WTC11 (cell line): Measurements from ENCODE around the gene NCBP3. TPM values are rescaled to one million over a fixed set of nuclear protein-coding genes. Genes with fewer than 3 reads are reported as not detected.

ENCODE experiments used
- ATAC-seq: fragments of 200-7000 bp; cut with Tn5 transposase; 2 replicates; pipeline ENCODE4 v1.10.0; 2021; ENCODE audit warnings: mild to moderate bottlenecking, moderate library complexity
- CTCF ChIA-PET: fragments of 300-600 bp; sonication (Branson Sonifier 250); formaldehyde crosslinking; loops from one replicate; lab custom pipeline; 2021; ENCODE audit warnings: antibody characterized with exemption; lab: Charles Lee
- POLR2A ChIA-PET: fragments of 350-600 bp; sonication (Branson Sonifier 250); formaldehyde crosslinking; loops from one replicate; lab custom pipeline; 2021; ENCODE audit warnings: antibody characterized with exemption; lab: Charles Lee
- DNase-seq: peaks from one replicate; pipeline ENCODE4 v3.0.0; 2021; ENCODE audit warnings: low spot score
- H3K27ac Mint-ChIP-seq: 2 replicates; pipeline ENCODE4 v1.8.0; 2021; ENCODE audit warnings: mixed read lengths
- H3K27me3 Mint-ChIP-seq: 2 replicates; pipeline ENCODE4 v1.8.0; 2021; ENCODE audit warnings: low read depth, mild to moderate bottlenecking, moderate library complexity, mixed read lengths
- H3K36me3 Mint-ChIP-seq: 2 replicates; pipeline ENCODE4 v1.8.0; 2021; ENCODE audit warnings: mixed read lengths
- H3K4me1 Mint-ChIP-seq: 2 replicates; pipeline ENCODE4 v1.8.0; 2022; ENCODE audit warnings: mixed read lengths
- H3K4me3 Mint-ChIP-seq: 2 replicates; pipeline ENCODE4 v1.8.0; 2021; ENCODE audit warnings: mild to moderate bottlenecking, moderate library complexity, mixed read lengths
- H3K9me3 Mint-ChIP-seq: 2 replicates; pipeline ENCODE4 v1.8.0; 2021; ENCODE audit warnings: mixed read lengths
- CTCF ChIP-seq: fragments of 200-600 bp; IDR thresholded peaks from 2 replicates; pipeline ENCODE4 v1.8.0; 2022; ENCODE audit warnings: antibody characterized with exemption
- E2F5 ChIP-seq: sonication (generic); formaldehyde crosslinking; IDR thresholded peaks from 2 replicates; pipeline ENCODE4 v1.8.1; 2022; ENCODE audit warnings: mild to moderate bottlenecking, moderate library complexity, missing genetic modification reagents
- FOXJ3 ChIP-seq: sonication (generic); formaldehyde crosslinking; IDR thresholded peaks from 2 replicates; pipeline ENCODE4 v1.9.0; 2021; ENCODE audit warnings: missing genetic modification reagents, mild to moderate bottlenecking, borderline replicate concordance
- JAZF1 ChIP-seq: fragments of 250-450 bp; sonication (Bioruptor Pico); IDR thresholded peaks from 2 replicates; pipeline ENCODE4 v1.9.0; 2021; ENCODE audit warnings: moderate library complexity, mild to moderate bottlenecking, inconsistent platforms
- NR1H2 ChIP-seq: sonication (generic); formaldehyde crosslinking; IDR thresholded peaks from 2 replicates; pipeline ENCODE4 v1.9.0; 2021; ENCODE audit warnings: mild to moderate bottlenecking, moderate library complexity, missing genetic modification reagents
- RELA ChIP-seq: sonication (generic); formaldehyde crosslinking; IDR thresholded peaks from 2 replicates; pipeline ENCODE4 v1.8.1; 2022; ENCODE audit warnings: missing genetic modification reagents, mild to moderate bottlenecking, borderline replicate concordance
- SP1 ChIP-seq: sonication (generic); formaldehyde crosslinking; conservative IDR thresholded peaks from 2 replicates; pipeline ENCODE4 v1.8.1; 2022; ENCODE audit warnings: missing genetic modification reagents
- STAT6 ChIP-seq: sonication (generic); formaldehyde crosslinking; conservative IDR thresholded peaks from 2 replicates; pipeline ENCODE4 v1.8.1; 2023; ENCODE audit warnings: mild to moderate bottlenecking, low read depth, missing genetic modification reagents, moderate library complexity
- TCF7 ChIP-seq: sonication (generic); formaldehyde crosslinking; IDR thresholded peaks from 2 replicates; pipeline ENCODE4 v1.8.0; 2022; ENCODE audit warnings: mild to moderate bottlenecking, low read depth, missing genetic modification reagents, moderate library complexity
- TEAD1 ChIP-seq: sonication (generic); formaldehyde crosslinking; IDR thresholded peaks from 2 replicates; pipeline ENCODE4 v1.8.0; 2022; ENCODE audit warnings: mild to moderate bottlenecking, missing genetic modification reagents
- TP53 ChIP-seq: sonication (generic); formaldehyde crosslinking; IDR thresholded peaks from 2 replicates; pipeline ENCODE4 v1.8.1; 2023; ENCODE audit warnings: mild to moderate bottlenecking, missing genetic modification reagents
- ZBTB21 ChIP-seq: sonication (generic); formaldehyde crosslinking; IDR thresholded peaks from 2 replicates; pipeline ENCODE4 v1.8.1; 2023; ENCODE audit warnings: mild to moderate bottlenecking, missing genetic modification reagents, borderline replicate concordance
- ZNF138 ChIP-seq: sonication (generic); formaldehyde crosslinking; conservative IDR thresholded peaks from 2 replicates; pipeline ENCODE4 v1.8.1; 2022; ENCODE audit warnings: mild to moderate bottlenecking, moderate library complexity, missing genetic modification reagents
- ZNF219 ChIP-seq: sonication (generic); formaldehyde crosslinking; IDR thresholded peaks from 2 replicates; pipeline ENCODE4 v1.8.0; 2023; ENCODE audit warnings: missing genetic modification reagents, mild to moderate bottlenecking, borderline replicate concordance
- ZNF416 ChIP-seq: fragments of 250-450 bp; sonication (Bioruptor Pico); IDR thresholded peaks from 2 replicates; pipeline ENCODE4 v1.9.0; 2021; ENCODE audit warnings: mild to moderate bottlenecking, inconsistent platforms
- ZNF532 ChIP-seq: fragments of 250-450 bp; sonication (Bioruptor Pico); IDR thresholded peaks from 2 replicates; pipeline ENCODE4 v1.9.0; 2021; ENCODE audit warnings: mild to moderate bottlenecking, borderline replicate concordance
- ZSCAN18 ChIP-seq: fragments of 250-450 bp; sonication (Bioruptor Pico); IDR thresholded peaks from 2 replicates; pipeline ENCODE4 v2.1.2; 2022; ENCODE audit warnings: mild to moderate bottlenecking, moderate library complexity
- total RNA-seq: library from RNA; stranded (reverse); gene quantifications from 3 replicates; pipeline ENCODE4 v1.2.3, GENCODE V29; 2021

Gene NCBP3
- total RNA-seq, 1 experiment from 2014 or later = 48.7 TPM

GRCh38 chr17:3782751-3783150 lies 63.3 kb downstream of the NCBP3 start:
- Mint-ChIP-seq H3K27ac (no peak overlapping the region), H3K9me3 (peaks cover 8% of the 10 kb centered on the region), H3K36me3 (no peaks in the 10 kb centered on the region), H3K4me1 (no peaks in the 10 kb centered on the region), H3K27me3 (no peaks in the 10 kb centered on the region), H3K4me3 (no peak overlapping the region)
- DNase-seq (no peak), ATAC-seq (no peak)
- CTCF ChIA-PET = interaction anchor here (0.9 to 1.5 kb wide), 2 partner anchors 47 to 48 kb away, joined by 3 read pairs; no protein-coding TSS in a partner anchor
- no peak for TF ChIP-seq ZBTB21
- POLR2A ChIA-PET = no interaction called here

GRCh38 chr17:3780986-3781385 lies 65.1 kb downstream of the NCBP3 start:
- TF ChIP-seq TEAD1 (no peak), ZNF138 (CRISPR knock-in tag) (no peak), RELA (CRISPR knock-in tag) (no peak), NR1H2 (CRISPR knock-in tag) (no peak), STAT6 (CRISPR knock-in tag) (no peak), ZSCAN18 (CRISPR knock-in tag) (no peak)
- ChIA-PET CTCF (interaction anchor here (0.9 to 1.5 kb wide), 2 partner anchors 44 to 63 kb away, joined by 4 to 7 read pairs; no protein-coding TSS in a partner anchor), POLR2A (no interaction called here)
- Mint-ChIP-seq H3K9me3 (peaks cover 3% of the 10 kb centered on the region; the same call in 1 of the 2 replicates), H3K36me3 (no peaks in the 10 kb centered on the region), H3K4me1 (no peaks in the 10 kb centered on the region), H3K27me3 (no peaks in the 10 kb centered on the region), H3K27ac (no peak overlapping the region), H3K4me3 (no peak overlapping the region)
- DNase-seq (no peak), ATAC-seq (no peak)

- ATAC-seq (no peak), DNase-seq (no peak)
- H3K4me3 Mint-ChIP-seq = no peak overlapping the region
- ChIA-PET CTCF (interaction anchor here (7.5 kb wide), 1 partner anchor 39 kb away, joined by 125 read pairs; no protein-coding TSS in a partner anchor), POLR2A (no interaction called here)
- H3K9me3 Mint-ChIP-seq = peaks cover 3% of the 10 kb centered on the region; the same call in 1 of the 2 replicates
- H3K36me3 Mint-ChIP-seq = no peaks in the 10 kb centered on the region
- H3K27ac Mint-ChIP-seq = no peak overlapping the region
- H3K4me1 Mint-ChIP-seq = peaks cover 3% of the 10 kb centered on the region; the same call in 1 of the 2 replicates
- H3K27me3 Mint-ChIP-seq = no peaks in the 10 kb centered on the region; the same call in 1 of the 2 replicates
- TF ChIP-seq ZNF532 (CRISPR knock-in tag) = no peak
- no peak for TF ChIP-seq SP1 (CRISPR knock-in tag)
- no peak for TF ChIP-seq JAZF1 (CRISPR knock-in tag)
- TF ChIP-seq NR1H2 (CRISPR knock-in tag) = no peak
- TF ChIP-seq ZNF416 (CRISPR knock-in tag) = no peak
- TF ChIP-seq TP53 = no peak
- no peak for TF ChIP-seq E2F5
- TF ChIP-seq TCF7 (CRISPR knock-in tag) = no peak
- TF ChIP-seq ZNF219 (CRISPR knock-in tag) = no peak
- TF ChIP-seq FOXJ3 (CRISPR knock-in tag) = no peak
- TF ChIP-seq CTCF = no peak
These were observed 68.5 kb downstream of the NCBP3 start for GRCh38 chr17:3777366-3778120.
